ENCODE results near the gene TRPV6. TPM values are rescaled to one million over a fixed set of nuclear protein-coding genes. Genes with fewer than 3 reads are reported as not detected.
A peak's percentile ranks its signal among the peaks of the same experiment; 100 is the strongest.

Gene TRPV6
- total RNA-seq, 2 experiments from 2014 or later, result not detected

DNA sequence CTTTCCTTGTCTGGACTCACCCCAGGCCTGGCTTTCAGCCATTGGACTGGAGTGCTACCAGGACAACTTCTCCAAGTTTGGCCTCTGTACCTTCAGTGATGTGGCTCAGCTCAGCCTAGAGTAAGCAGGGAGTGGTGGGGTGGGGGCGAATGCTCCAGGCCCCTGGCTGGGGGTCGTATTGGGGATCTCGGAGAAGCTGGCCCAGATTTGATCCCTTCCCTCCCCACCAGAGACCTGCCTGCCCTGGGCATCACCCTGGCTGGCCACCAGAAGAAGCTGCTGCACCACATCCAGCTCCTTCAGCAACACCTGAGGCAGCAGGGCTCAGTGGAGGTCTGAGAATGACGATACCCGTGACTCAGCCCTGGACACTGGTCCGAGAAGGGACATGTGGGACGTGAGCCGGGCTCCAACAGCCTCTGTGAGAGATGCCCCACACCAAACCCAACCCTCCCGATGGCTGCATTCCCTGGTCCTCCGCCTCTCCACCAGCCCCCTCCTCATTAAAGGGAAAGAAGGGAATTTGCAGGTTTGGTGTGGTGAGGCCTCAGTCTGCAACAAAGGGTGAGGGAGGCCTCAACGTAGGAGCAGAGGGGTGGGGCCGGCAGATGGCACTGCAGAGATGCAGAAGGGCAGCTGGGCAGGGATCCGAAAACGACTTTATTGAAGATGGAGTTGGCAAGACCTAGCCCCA, 14.8 kb downstream of the TRPV6 start:
- Mint-ChIP-seq H3K27ac (no peak overlapping the region), H3K27me3 (no peaks in the 10 kb centered on the region), H3K4me1 (ENCODE audit: low read depth) (no peaks in the 10 kb centered on the region), H3K36me3 (peaks cover 3% of the 10 kb centered on the region), H3K4me3 (no peak overlapping the region), H3K9me3 (no peaks in the 10 kb centered on the region)
- CTCF ChIA-PET, result interaction anchor here (0.7 to 3.2 kb wide), 4 partner anchors 10 to 485 kb away, joined by 3 to 26 read pairs (median 3); no protein-coding TSS in a partner anchor
- no peak for DNase-seq
- POLR2A ChIA-PET, result no interaction called here
- intact Hi-C loops (cut with micrococcal nuclease), result no loop called here

DNA sequence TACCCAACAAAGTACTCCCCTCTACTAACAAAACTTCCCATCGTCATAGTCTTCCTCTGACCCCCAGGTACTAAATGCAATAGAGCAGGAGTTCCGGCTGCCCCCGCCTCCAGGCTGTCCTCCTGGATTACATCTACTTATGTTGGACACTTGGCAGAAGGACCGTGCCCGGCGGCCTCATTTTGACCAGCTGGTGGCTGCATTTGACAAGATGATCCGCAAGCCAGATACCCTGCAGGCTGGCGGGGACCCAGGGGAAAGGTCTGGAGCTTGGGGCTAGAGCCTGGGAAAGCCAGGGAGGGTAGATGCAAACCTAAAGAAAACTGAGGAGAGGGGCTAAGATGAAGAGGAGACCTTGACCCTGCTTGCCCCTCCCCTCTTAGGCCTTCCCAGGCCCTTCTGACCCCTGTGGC, 15.4 kb downstream of the TRPV6 start:
- peaks cover 3% of the 10 kb centered on the region for H3K36me3 Mint-ChIP-seq
- ChIA-PET POLR2A (no interaction called here), CTCF (interaction anchor here (1.0 to 1.2 kb wide), 2 partner anchors 10 to 136 kb away, joined by 3 read pairs; no protein-coding TSS in a partner anchor)
- H3K4me1 Mint-ChIP-seq (ENCODE audit: low read depth), result no peaks in the 10 kb centered on the region
- no peaks in the 10 kb centered on the region for H3K9me3 Mint-ChIP-seq
- no peak for DNase-seq
- H3K4me3 Mint-ChIP-seq, result no peak overlapping the region
- H3K27me3 Mint-ChIP-seq, result no peaks in the 10 kb centered on the region
- H3K27ac Mint-ChIP-seq, result no peak overlapping the region
- intact Hi-C loops (cut with micrococcal nuclease), result no loop called here

- H3K27ac Mint-ChIP-seq, result no peak overlapping the region
- intact Hi-C loops (cut with micrococcal nuclease), result no loop called here
Measured at GRCh38 chr7:142869434-142869833, 16.1 kb downstream of the TRPV6 start.

DNA sequence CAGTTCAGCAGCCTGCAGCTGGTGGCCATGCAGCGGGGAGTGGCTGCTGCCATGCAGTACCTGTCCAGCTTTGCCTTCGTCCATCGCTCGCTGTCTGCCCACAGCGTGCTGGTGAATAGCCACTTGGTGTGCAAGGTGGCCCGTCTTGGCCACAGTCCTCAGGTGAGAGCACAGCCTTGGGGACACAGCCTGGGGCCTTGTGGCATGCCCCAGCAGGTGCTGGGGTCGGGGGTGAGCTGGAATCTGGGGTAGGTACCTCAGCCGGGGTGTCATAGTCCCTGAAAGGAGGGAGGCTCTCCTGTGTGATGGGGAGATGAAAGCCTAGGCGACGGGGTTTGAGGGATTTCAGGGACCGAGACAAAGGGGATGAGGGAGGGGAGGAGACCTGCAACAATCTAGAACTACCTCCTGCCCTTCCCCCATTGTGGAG, 16.5 kb downstream of the TRPV6 start:
- H3K27me3 Mint-ChIP-seq, result no peaks in the 10 kb centered on the region
- no peak for DNase-seq
- H3K36me3 Mint-ChIP-seq, result peaks cover 3% of the 10 kb centered on the region
- ChIA-PET CTCF (interaction anchor here (1.1 to 1.2 kb wide), 2 partner anchors 13 to 15 kb away, joined by 3 to 4 read pairs; no protein-coding TSS in a partner anchor), POLR2A (no interaction called here)
- no peak overlapping the region for H3K4me3 Mint-ChIP-seq
- intact Hi-C loops (cut with micrococcal nuclease), result no loop called here
- H3K9me3 Mint-ChIP-seq, result no peaks in the 10 kb centered on the region
- no peak overlapping the region for H3K27ac Mint-ChIP-seq
- no peaks in the 10 kb centered on the region for H3K4me1 Mint-ChIP-seq (ENCODE audit: low read depth)

More at GRCh38 chr7:142869434-142869833, 16.1 kb downstream of the TRPV6 start:
- Mint-ChIP-seq H3K36me3 (peaks cover 3% of the 10 kb centered on the region), H3K9me3 (no peaks in the 10 kb centered on the region), H3K27me3 (no peaks in the 10 kb centered on the region), H3K4me1 (ENCODE audit: low read depth) (no peaks in the 10 kb centered on the region), H3K4me3 (no peak overlapping the region)
- no peak for DNase-seq
- CTCF ChIA-PET, result interaction anchor here (1.2 kb wide), 2 partner anchors 11 to 16 kb away, joined by 3 read pairs; no protein-coding TSS in a partner anchor
- POLR2A ChIA-PET, result no interaction called here

- Mint-ChIP-seq H3K27ac (no peak overlapping the region), H3K4me3 (no peak overlapping the region), H3K36me3 (peaks cover 3% of the 10 kb centered on the region), H3K9me3 (no peaks in the 10 kb centered on the region), H3K4me1 (ENCODE audit: low read depth) (no peaks in the 10 kb centered on the region), H3K27me3 (no peaks in the 10 kb centered on the region)
- ChIA-PET POLR2A (no interaction called here), CTCF (interaction anchor here (1.1 to 1.2 kb wide), 2 partner anchors 14 kb away, joined by 3 to 4 read pairs; no protein-coding TSS in a partner anchor)
- intact Hi-C loops (cut with micrococcal nuclease), result no loop called here
- DNase-seq, result no peak
Measured at GRCh38 chr7:142868188-142868985, 17.2 kb downstream of the TRPV6 start.

DNA sequence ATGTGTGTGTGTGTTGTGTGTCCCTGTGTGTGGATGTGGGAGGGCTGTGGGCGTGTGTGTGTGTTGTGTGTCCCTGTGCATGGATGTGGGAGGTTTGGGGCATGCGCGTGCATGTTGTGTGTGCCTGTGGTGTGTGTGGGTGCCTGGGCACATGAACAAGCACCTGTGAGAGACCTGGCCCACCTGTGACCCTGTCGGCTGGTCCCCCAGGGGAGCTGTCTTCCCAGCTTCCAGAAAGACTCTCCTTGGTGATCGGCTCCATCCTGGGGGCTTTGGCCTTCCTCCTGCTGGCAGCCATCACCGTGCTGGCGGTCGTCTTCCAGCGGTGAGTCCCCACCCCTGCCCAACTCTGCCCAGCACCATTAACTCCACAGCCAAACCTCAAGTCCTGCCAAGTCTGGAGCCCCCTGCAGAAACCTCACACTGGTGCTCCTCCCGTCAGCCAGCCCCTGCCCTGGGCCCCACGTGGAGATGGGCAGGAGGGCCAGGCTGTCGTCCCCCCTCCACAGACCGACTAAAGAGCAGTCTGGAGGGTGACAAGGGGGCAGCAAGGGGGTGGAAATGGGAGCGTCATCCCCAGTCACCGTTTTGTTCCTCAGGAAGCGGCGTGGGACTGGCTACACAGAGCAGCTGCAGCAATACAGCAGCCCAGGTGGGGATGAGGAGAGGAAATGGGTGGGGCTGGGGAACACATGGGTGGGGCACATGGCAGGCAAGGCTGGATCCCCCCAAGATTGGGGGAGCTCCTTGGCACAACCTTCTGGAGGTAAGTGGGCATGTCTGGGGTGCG, 18.0 kb downstream of the TRPV6 start:
- Mint-ChIP-seq H3K4me3 (no peak overlapping the region), H3K27me3 (no peaks in the 10 kb centered on the region), H3K4me1 (ENCODE audit: low read depth) (no peaks in the 10 kb centered on the region), H3K9me3 (no peaks in the 10 kb centered on the region), H3K36me3 (peaks cover 3% of the 10 kb centered on the region), H3K27ac (no peak overlapping the region)
- CTCF ChIA-PET, result interaction anchor here (1.2 to 1.9 kb wide), 3 partner anchors 32 to 333 kb away, joined by 3 to 4 read pairs (median 4); no protein-coding TSS in a partner anchor
- intact Hi-C loops (cut with micrococcal nuclease), result no loop called here
- DNase-seq, result no peak
- POLR2A ChIA-PET, result no interaction called here

DNA sequence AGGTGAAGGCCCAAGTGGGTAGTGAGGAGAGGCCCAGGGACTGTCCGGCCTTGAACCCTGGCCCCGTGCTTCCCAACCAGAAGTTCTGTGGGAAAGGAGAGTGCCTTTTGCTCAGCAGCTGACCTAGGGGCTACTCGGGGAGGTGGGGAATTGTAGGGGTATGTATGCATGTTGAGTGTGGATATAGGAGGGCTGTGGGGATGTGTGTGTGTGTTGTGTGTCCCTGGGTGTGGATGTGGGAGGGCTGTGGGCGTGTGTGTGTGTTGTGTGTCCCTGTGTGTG, 18.5 kb downstream of the TRPV6 start:
- ChIA-PET POLR2A (no interaction called here), CTCF (interaction anchor here (0.8 to 1.9 kb wide), 7 partner anchors 13 to 563 kb away, joined by 3 to 8 read pairs (median 4); partner anchors contain the start of gene EPHB6)
- no peak overlapping the region for H3K27ac Mint-ChIP-seq
- H3K9me3 Mint-ChIP-seq, result no peaks in the 10 kb centered on the region
- no peak for DNase-seq
- H3K27me3 Mint-ChIP-seq, result no peaks in the 10 kb centered on the region
- H3K4me3 Mint-ChIP-seq, result no peak overlapping the region
- peaks cover 3% of the 10 kb centered on the region for H3K36me3 Mint-ChIP-seq
- no peaks in the 10 kb centered on the region for H3K4me1 Mint-ChIP-seq (ENCODE audit: low read depth)
- intact Hi-C loops (cut with micrococcal nuclease), result no loop called here

- intact Hi-C loops (cut with micrococcal nuclease), result no loop called here
- DNase-seq, result peak; percentile 36
- ChIA-PET POLR2A (no interaction called here), CTCF (interaction anchor here (0.6 to 1.9 kb wide), 19 partner anchors 11 to 563 kb away, joined by 3 to 8 read pairs (median 4); partner anchors contain the start of gene EPHB6)
- Mint-ChIP-seq H3K4me1 (ENCODE audit: low read depth) (no peaks in the 10 kb centered on the region), H3K36me3 (peaks cover 3% of the 10 kb centered on the region), H3K27me3 (no peaks in the 10 kb centered on the region), H3K9me3 (no peaks in the 10 kb centered on the region), H3K27ac (no peak overlapping the region), H3K4me3 (no peak overlapping the region)
Measured at GRCh38 chr7:142866361-142867096, 19.0 kb downstream of the TRPV6 start.

- intact Hi-C loops (cut with micrococcal nuclease), result no loop called here
- Mint-ChIP-seq H3K9me3 (no peaks in the 10 kb centered on the region), H3K4me1 (ENCODE audit: low read depth) (no peaks in the 10 kb centered on the region), H3K27ac (no peak overlapping the region), H3K36me3 (peaks cover 3% of the 10 kb centered on the region), H3K4me3 (no peak overlapping the region), H3K27me3 (no peaks in the 10 kb centered on the region)
- DNase-seq, result no peak
- CTCF ChIA-PET, result interaction anchor here (0.6 to 1.9 kb wide), 15 partner anchors 10 to 545 kb away, joined by 3 to 8 read pairs (median 4); partner anchors contain the start of gene EPHB6
- POLR2A ChIA-PET, result no interaction called here
Measured at GRCh38 chr7:142865766-142866165, 19.8 kb downstream of the TRPV6 start.

GRCh38 chr7:142864980-142865747, 20.4 kb downstream of the TRPV6 start:
- Mint-ChIP-seq H3K27ac (no peak overlapping the region), H3K9me3 (no peaks in the 10 kb centered on the region), H3K4me1 (ENCODE audit: low read depth) (no peaks in the 10 kb centered on the region), H3K27me3 (no peaks in the 10 kb centered on the region), H3K36me3 (peaks cover 3% of the 10 kb centered on the region), H3K4me3 (no peak overlapping the region)
- intact Hi-C loops (cut with micrococcal nuclease), result no loop called here
- POLR2A ChIA-PET, result no interaction called here
- CTCF ChIA-PET, result interaction anchor here (0.8 to 3.5 kb wide), 10 partner anchors 9 to 542 kb away, joined by 3 to 11 read pairs (median 4); no protein-coding TSS in a partner anchor
- no peak for DNase-seq

All from activated CD4-positive, alpha-beta memory T cell treated with anti-CD3 and anti-CD28 coated beads for 36 hours (primary cell).